OCI-LY3 (cell line): ENCODE data around the gene NCMAP.

Experiments used
- EZH2phosphoT487 ChIP-seq: fragments of 200-600 bp; shearing (Covaris generic); IDR thresholded peaks from 2 replicates; pipeline ENCODE4 v1.6.1; 2018; ENCODE audit warnings: antibody characterized with exemption, mixed run types, low read depth
- TF ChIP-seq, protein P1 (sequence below): fragments of 200-600, 300-600 bp; sonication (generic); IDR thresholded peaks from 2 replicates; pipeline ENCODE4 v1.5.1; 2014; ENCODE audit warnings: antibody characterized with exemption, low read length, low read depth

DNA sequence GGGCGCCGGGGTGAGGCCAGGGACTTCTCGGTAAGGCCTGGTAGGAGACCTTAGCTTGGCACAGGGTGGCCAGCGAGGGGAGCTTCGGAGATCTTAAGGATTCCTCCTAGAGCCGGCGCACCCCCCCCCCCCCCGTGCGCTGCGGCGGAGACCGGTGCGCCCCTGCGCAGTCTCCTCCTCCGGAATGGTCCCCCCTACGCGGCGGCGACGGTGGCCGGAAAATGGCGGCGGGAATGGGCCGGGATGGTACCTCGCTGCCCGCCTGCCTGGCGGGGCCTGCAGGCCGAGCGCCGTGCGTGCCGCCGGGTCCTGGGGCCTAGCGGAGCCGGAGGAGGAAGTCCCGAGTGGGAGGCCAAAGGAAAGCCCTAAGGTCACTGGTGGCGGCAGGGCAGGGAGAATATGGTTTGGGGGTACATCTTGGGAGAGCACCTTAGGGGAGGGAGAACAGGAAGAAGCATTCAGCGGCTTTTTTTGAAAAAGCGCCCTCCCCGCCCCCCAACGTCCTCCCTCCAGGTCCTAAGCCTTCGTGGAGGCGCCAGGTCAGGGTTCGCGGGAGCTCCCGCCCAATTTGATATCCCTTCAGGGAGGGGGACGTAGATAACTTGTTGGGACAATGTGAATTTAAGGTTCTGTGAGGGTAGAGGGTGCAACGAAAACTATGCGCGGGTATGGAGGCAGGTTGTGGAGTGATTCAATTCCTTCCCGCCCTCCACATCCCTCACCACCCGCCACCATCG, 87.6 kb downstream of the NCMAP start:
- TF ChIP-seq, protein P1, sequence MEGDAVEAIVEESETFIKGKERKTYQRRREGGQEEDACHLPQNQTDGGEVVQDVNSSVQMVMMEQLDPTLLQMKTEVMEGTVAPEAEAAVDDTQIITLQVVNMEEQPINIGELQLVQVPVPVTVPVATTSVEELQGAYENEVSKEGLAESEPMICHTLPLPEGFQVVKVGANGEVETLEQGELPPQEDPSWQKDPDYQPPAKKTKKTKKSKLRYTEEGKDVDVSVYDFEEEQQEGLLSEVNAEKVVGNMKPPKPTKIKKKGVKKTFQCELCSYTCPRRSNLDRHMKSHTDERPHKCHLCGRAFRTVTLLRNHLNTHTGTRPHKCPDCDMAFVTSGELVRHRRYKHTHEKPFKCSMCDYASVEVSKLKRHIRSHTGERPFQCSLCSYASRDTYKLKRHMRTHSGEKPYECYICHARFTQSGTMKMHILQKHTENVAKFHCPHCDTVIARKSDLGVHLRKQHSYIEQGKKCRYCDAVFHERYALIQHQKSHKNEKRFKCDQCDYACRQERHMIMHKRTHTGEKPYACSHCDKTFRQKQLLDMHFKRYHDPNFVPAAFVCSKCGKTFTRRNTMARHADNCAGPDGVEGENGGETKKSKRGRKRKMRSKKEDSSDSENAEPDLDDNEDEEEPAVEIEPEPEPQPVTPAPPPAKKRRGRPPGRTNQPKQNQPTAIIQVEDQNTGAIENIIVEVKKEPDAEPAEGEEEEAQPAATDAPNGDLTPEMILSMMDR, result no peak
- no peak for TF ChIP-seq EZH2phosphoT487
